ENCODE data around the gene SUMF1. TPM values are rescaled to one million over a fixed set of nuclear protein-coding genes. Genes with fewer than 3 reads are reported as not detected.
A peak's percentile ranks its signal among the peaks of the same experiment; 100 is the strongest.

Gene SUMF1
- total and polyA plus RNA-seq, 2 donors (not counting 1 experiment from before 2014, with no cell fraction given), result 10.3 to 21.2 TPM

GRCh38 chr3:4495294-4496086 lies 28.4 kb upstream of the SUMF1 start:
- H3K36me3 ChIP-seq (replicated peaks in 1 of 2; ENCODE audit: control extremely low read depth in 1 of 2, control insufficient read depth in 1 of 2, extremely low read depth in 1 of 2, insufficient read depth in 2 of 2, low read length in 1 of 2), result peaks cover 1 to 44% of the 10 kb centered on the region in 2 experiments
- DNase-seq (peak; percentile 45), ATAC-seq (ENCODE audit: low read depth) (no peak)
- peaks cover 79% of the 10 kb centered on the region for H3K79me2 ChIP-seq (ENCODE audit: control insufficient read depth, insufficient read depth, low read length)
- CTCF ChIA-PET, result interaction anchor here (0.6 to 6.1 kb wide), 6 partner anchors 12 to 138 kb away, joined by 3 to 66 read pairs (median 14); no protein-coding TSS in a partner anchor
- POLR2A ChIA-PET, result interaction anchor here (0.7 to 4.5 kb wide), 6 partner anchors 8 to 521 kb away, joined by 3 to 96 read pairs (median 4); partner anchors contain the start of gene SUMF1
- no peaks in the 10 kb centered on the region for H3K9me3 ChIP-seq (ENCODE audit: control extremely low read depth in 1 of 3, control insufficient read depth in 2 of 3, insufficient read depth in 1 of 3, low read length in 2 of 3)
- Mint-ChIP-seq H3K4me3 (peak overlapping the region; percentile 96), H3K27ac (peak overlapping the region; percentile 69), H3K27me3 (no peaks in the 10 kb centered on the region), H3K9me3 (ENCODE audit: insufficient read depth) (no peaks in the 10 kb centered on the region), H3K4me1 (peaks cover 63% of the 10 kb centered on the region)
- intact Hi-C loops (cut with micrococcal nuclease), result loop anchor here (10.0 kb wide), 1 partner anchor 141 kb away; no protein-coding TSS in a partner anchor
- H3K4me2 ChIP-seq (replicated peaks; ENCODE audit: low read depth, low read length, poor library complexity, severe bottlenecking), result peak overlapping the region; percentile 96
- H2AFZ ChIP-seq (ENCODE audit: insufficient read depth, low read depth, low read length, poor library complexity, severe bottlenecking), result no peak overlapping the region
- WGBS (ENCODE audit: insufficient coverage), result 20% methylated on average over 1 of the region's 3 CpGs
- peak overlapping the region; percentile 96 for H3K9ac ChIP-seq (ENCODE audit: low read length)
- peak overlapping the region; percentile 90 to 98 (median 92) for H3K4me3 ChIP-seq (ENCODE audit: control extremely low read depth in 1 of 5, extremely low read depth in 1 of 5, insufficient read depth in 1 of 5, low read depth in 2 of 5, low read length in 4 of 5)
- H3K4me1 ChIP-seq (ENCODE audit: control insufficient read depth in 2 of 2, insufficient read depth in 2 of 2, low read length in 2 of 2), result peaks cover 34 to 46% of the 10 kb centered on the region in 2 donors
- TF ChIP-seq EZH2 (IDR thresholded peaks at IDR 0.05; ENCODE audit: borderline replicate concordance, insufficient read depth, low read depth, low read length, poor library complexity, severe bottlenecking) (no peak), CTCF (IDR thresholded peaks at IDR 0.05) (no peak)
- peaks cover 12% of the 10 kb centered on the region for H4K20me1 ChIP-seq (ENCODE audit: control insufficient read depth, insufficient read depth, low read length, poor library complexity, severe bottlenecking)
- no peaks in the 10 kb centered on the region for H3K27me3 ChIP-seq (replicated peaks in 1 of 4; ENCODE audit: control extremely low read depth in 1 of 4, control insufficient read depth in 3 of 4, insufficient read depth in 4 of 4, low read length in 3 of 4)
- peak overlapping the region; percentile 86 to 89 for H3K27ac ChIP-seq (ENCODE audit: low read length in 2 of 2)
